ENCODE data around the gene KRT4.

Gene KRT4

GRCh38 chr12:52821826-52822660 is 8.1 kb upstream of the KRT4 start:
- no peak for DNase-seq

DNA sequence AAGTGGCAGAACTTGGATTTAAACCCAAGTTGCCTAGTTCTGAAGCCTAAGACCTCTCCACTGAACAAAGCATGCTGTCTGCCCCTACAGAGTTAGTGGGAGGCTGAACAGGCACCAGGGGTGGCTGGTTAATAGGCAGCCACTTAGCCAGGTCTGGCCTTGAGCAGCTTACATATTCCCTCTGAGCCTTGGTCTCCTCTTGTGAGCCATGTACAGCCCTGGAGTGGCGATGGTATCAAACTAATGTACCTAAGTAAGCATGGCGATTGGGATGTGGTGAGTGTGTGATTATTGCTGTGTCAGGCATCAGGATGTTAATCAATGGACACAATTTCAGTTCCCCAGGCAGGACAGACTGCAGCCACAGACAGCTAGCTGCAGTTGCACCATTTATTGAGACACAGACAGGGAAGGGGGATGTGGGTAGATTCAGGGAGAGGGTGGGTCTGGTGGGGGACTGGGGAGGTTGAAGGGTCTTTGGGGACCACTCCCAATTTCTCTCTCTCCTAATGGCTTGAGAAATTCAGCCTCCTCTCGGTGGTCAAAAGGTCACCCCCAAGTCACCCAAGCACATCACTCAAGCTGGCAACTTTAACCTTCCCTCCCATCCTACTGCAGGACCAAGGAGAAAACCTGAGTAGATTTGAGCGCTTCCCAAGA is 7.3 kb upstream of the KRT4 start:
- no peak for DNase-seq

GRCh38 chr12:52820521-52820920 is 6.6 kb upstream of the KRT4 start:
- DNase-seq: no peak

- no peak for DNase-seq
Observed at GRCh38 chr12:52819731-52820510, 6.0 kb upstream of the KRT4 start.

DNA sequence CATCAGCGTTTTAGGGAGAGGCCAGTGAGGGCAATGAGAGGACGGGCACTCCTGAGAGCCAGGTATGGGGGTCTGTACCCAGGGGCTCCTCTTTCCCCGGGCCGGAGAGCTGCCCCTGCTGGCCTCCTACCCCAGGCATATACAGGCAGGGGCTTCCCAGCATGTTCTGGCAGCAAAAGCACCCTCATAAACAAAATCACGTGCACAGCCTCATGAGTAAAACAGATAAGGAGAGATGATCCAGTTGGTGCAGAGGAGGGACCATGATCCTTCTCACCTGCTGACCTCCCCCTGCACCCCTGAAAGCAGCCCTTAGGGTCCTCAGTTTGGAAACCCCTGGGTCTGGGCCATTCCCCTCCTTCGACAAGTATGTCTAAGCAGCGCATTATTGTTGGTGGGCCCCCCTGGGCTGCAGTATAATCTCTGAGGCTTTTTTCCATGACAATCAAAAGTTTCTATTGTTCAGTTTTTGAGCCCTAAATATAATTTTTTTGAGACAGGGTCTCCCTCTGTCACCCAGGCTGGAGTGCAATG is 5.0 kb upstream of the KRT4 start:
- DNase-seq: no peak

- DNase-seq: no peak
Observed at GRCh38 chr12:52818388-52818787, 4.5 kb upstream of the KRT4 start.

DNA sequence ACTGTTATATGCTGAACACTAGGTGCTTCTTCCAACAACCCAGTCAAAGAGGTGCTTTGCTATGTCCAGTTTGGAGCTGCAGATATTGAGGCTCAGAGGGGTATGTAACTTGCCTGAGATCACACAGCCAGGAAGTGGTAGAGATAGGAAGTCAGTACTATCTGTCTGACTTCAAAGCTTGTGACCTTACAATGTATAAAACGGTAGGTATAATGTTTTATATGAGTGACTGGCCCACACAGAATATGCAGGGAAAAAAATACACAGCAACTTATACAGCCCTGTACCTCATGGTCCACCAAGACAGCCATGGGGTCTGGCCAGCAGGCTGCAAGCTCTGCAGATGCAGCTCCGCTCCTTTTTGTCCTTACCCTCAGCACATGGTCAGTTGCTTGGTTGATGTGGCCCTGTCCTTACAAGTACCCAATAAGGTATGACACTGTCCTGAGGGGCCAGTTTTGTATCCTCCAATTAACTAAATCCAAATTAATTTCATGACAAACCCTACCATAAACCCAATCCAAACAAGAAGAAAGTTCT is 3.9 kb upstream of the KRT4 start:
- no peak for DNase-seq

- no peak for DNase-seq
Observed at GRCh38 chr12:52817003-52817698, 3.2 kb upstream of the KRT4 start.

- no peak for DNase-seq
Observed at GRCh38 chr12:52815676-52816588, 2.0 kb upstream of the KRT4 start.

GRCh38 chr12:52815161-52815560 is 1.2 kb upstream of the KRT4 start:
- DNase-seq: no peak

DNA sequence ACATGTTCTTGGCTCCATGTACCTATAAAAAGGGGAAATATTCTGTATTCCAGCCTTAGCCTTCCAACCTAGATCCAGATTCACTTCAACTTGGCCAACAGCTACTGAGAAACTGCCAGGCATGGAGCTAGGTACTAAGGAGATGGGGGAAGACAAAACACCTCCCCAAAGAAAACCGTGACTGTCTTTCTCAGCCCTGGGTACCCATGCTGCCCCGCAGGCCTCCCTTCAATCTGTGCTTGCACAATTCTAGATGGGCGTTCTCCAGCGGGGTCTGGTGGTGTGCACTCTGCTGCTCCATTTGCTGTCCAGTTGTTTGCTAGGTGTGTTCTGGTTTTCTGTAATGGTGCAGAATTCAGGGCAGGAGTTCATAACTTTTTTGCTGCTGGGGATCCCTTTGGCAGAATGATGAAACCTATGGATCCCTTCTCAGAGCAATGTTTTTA is 817 bp upstream of the KRT4 start:
- DNase-seq: no peak

DNA sequence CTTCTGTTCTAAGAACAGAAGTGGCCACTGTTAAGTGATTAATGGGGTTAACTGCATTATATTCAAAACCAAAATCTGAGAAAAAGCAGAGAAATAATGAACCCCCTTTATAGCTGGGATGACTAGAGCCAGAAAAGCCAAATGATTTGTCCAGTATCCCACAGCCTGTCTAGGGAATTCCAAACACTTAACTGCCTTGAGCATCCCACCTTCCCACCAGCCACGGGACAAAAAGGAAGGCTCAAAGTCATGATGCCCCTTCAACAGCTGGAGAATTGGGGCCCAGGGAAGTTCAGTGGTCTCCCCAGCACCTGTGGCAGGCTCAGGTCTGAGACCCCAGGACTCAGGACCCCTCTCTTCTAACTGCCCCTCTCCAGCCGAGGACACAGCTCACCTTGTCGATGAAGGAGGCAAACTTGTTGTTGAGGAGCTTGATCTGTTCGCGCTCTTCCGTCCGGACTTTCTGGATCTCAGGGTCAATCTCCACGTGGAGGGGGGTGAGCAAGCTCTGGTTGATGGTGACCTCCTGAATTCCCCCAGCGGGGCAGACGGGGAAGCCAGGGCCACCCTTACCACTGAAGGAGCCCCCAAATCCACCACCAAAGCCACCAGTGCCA is 605 bp downstream of the KRT4 start:
- no peak for DNase-seq

- no peak for DNase-seq
Observed at GRCh38 chr12:52812749-52813148, 1.2 kb downstream of the KRT4 start.

- no peak for DNase-seq
Observed at GRCh38 chr12:52812073-52812400, 1.9 kb downstream of the KRT4 start.

GRCh38 chr12:52811191-52812072 is 2.5 kb downstream of the KRT4 start:
- no peak for DNase-seq

GRCh38 chr12:52810554-52810953 is 3.4 kb downstream of the KRT4 start:
- no peak for DNase-seq

DNA sequence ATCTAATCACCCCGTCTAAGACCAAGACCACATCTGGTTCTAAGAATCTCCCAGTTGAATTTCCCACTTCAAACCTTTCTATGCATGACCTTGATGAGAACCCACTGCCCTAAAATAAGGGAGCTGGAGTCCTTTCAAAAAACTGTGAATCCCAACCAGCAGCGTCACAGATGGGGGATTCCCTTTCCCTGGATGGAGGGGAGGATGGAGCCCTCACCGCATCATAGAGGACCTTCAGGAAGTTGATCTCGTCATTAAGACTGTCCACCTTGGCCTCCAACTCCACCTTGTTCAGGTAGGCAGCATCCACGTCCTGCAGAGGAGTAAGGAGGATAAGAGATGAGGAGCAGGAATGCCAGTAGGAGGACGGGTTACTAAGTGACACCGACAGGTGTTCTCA is 4.8 kb downstream of the KRT4 start:
- no peak for DNase-seq

GRCh38 chr12:52808573-52809160 is 5.2 kb downstream of the KRT4 start:
- DNase-seq: no peak

All from NCI-H1436 (cell line).